HL-60 (cell line): ENCODE measurements around the gene GAS2L2.

Experiments
- DNase-seq, 2 experiments: peaks; one replicate each; pipeline ENCODE4 v3.0.0-alpha.2; 2010 to 2020; ENCODE audit warnings: low read depth in 1 of 2, low spot score in 1 of 2
- H3K27ac ChIP-seq: fragments of 250-450 bp; sonication (Bioruptor Pico); replicated peaks from 2 replicates; pipeline ENCODE4 v1.5.1; 2020; ENCODE audit warnings: mild to moderate bottlenecking, moderate library complexity
- H3K27me3 ChIP-seq: fragments of 250-450 bp; sonication (Bioruptor Pico); 2 replicates; pipeline ENCODE4 v1.5.1; 2021; ENCODE audit warnings: mild to moderate bottlenecking, moderate library complexity; ENCODE audit not compliant: insufficient read depth, poor library complexity, severe bottlenecking
- H3K4me3 ChIP-seq: replicated peaks from 2 replicates; pipeline ENCODE4 v1.5.1; 2011; ENCODE audit warnings: mild to moderate bottlenecking, control low read depth, low read length; ENCODE audit not compliant: insufficient read depth
- CTCF ChIP-seq: IDR thresholded peaks from one replicate; pipeline ENCODE4 v1.5.1; 2011; ENCODE audit warnings: low read length, control low read depth, inconsistent platforms; ENCODE audit not compliant: insufficient read depth
- GABPA ChIP-seq: IDR thresholded peaks from 2 replicates; pipeline ENCODE4 v1.6.1; 2012; ENCODE audit warnings: low read depth
- POLR2AphosphoS5 ChIP-seq: IDR thresholded peaks from 2 replicates; pipeline ENCODE4 v1.6.1; 2012; ENCODE audit warnings: low read depth
- REST ChIP-seq: IDR thresholded peaks from 2 replicates; pipeline ENCODE4 v1.6.1; 2012; ENCODE audit warnings: low read depth; ENCODE audit not compliant: insufficient replicate concordance
- SPI1 ChIP-seq: IDR thresholded peaks from 2 replicates; pipeline ENCODE4 v1.6.1; 2012; ENCODE audit warnings: low read depth, mild to moderate bottlenecking, borderline replicate concordance

GAS2L2 gene

GRCh38 chr17:35717475-35717874, 35.6 kb downstream of the GAS2L2 start:
- no peak overlapping the region for H3K27ac ChIP-seq
- TF ChIP-seq GABPA (no peak), CTCF (no peak), REST (no peak), SPI1 (no peak), POLR2AphosphoS5 (no peak)
- no peak overlapping the region for H3K4me3 ChIP-seq
- no peak for DNase-seq
- no peaks in the 10 kb centered on the region for H3K27me3 ChIP-seq

- no peak for DNase-seq
- no peak for TF ChIP-seq SPI1
- no peak for TF ChIP-seq POLR2AphosphoS5
- no peak for TF ChIP-seq GABPA
- no peak for TF ChIP-seq CTCF
- TF ChIP-seq REST, result no peak
- H3K27ac ChIP-seq, result no peak overlapping the region
Observed at GRCh38 chr17:35716897-35717465, 36.1 kb downstream of the GAS2L2 start.

GRCh38 chr17:35716173-35716572, 36.9 kb downstream of the GAS2L2 start:
- Histone ChIP-seq H3K27me3 (no peaks in the 10 kb centered on the region), H3K4me3 (no peak overlapping the region), H3K27ac (no peak overlapping the region)
- DNase-seq, result no peak
- TF ChIP-seq GABPA (no peak), SPI1 (no peak), POLR2AphosphoS5 (no peak), CTCF (no peak)

More at GRCh38 chr17:35716897-35717465, 36.1 kb downstream of the GAS2L2 start:
- Histone ChIP-seq H3K27me3 (no peaks in the 10 kb centered on the region), H3K4me3 (no peak overlapping the region)

- no peaks in the 10 kb centered on the region for H3K27me3 ChIP-seq
- no peak for DNase-seq
Observed at GRCh38 chr17:35715416-35715815, 37.6 kb downstream of the GAS2L2 start.

More at GRCh38 chr17:35715416-35715815, 37.6 kb downstream of the GAS2L2 start:
- H3K4me3 ChIP-seq, result no peak overlapping the region
- TF ChIP-seq REST (no peak), POLR2AphosphoS5 (no peak), GABPA (no peak), CTCF (no peak), SPI1 (no peak)
- H3K27ac ChIP-seq, result no peak overlapping the region
